LNCaP clone FGC (cell line): Measurements from ENCODE around the gene SETD7.

Experiments
- DNase-seq: peaks from one replicate; pipeline ENCODE4 v3.0.0-alpha.2; 2011; ENCODE audit warnings: low read depth
- H3K4me3 ChIP-seq: 2 replicates; pipeline ENCODE4 v1.5.1; 2011; ENCODE audit warnings: mild to moderate bottlenecking, low read depth, low read length, control low read depth
- TF ChIP-seq, protein P1 (sequence below): IDR thresholded peaks from 2 replicates; pipeline ENCODE4 v1.5.1; 2012; ENCODE audit warnings: mild to moderate bottlenecking; ENCODE audit not compliant: control insufficient read depth, insufficient read depth; ENCODE audit errors: extremely low read depth

SETD7 gene

DNA sequence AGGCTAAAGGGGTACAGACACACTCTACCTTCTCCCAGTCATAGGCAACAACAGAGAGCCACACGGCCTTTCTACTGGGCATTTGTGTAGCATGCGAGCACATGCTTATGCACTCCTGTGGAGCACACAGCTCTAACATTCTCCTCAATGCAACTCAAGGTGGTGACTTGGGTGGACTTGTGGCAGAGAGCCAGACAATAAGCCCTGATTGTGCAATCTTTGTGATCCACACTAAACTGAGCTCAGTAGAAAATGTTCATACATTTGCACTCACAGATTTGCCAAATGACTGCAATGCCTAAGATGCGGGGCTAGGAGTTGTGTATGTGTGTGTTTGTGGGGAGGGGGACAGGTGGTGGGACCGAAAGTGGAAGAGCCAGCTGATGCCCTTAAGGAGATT is 31.4 kb upstream of the SETD7 start:
- H3K4me3 ChIP-seq = no peak overlapping the region
- no peak for DNase-seq
- TF ChIP-seq, protein P1, sequence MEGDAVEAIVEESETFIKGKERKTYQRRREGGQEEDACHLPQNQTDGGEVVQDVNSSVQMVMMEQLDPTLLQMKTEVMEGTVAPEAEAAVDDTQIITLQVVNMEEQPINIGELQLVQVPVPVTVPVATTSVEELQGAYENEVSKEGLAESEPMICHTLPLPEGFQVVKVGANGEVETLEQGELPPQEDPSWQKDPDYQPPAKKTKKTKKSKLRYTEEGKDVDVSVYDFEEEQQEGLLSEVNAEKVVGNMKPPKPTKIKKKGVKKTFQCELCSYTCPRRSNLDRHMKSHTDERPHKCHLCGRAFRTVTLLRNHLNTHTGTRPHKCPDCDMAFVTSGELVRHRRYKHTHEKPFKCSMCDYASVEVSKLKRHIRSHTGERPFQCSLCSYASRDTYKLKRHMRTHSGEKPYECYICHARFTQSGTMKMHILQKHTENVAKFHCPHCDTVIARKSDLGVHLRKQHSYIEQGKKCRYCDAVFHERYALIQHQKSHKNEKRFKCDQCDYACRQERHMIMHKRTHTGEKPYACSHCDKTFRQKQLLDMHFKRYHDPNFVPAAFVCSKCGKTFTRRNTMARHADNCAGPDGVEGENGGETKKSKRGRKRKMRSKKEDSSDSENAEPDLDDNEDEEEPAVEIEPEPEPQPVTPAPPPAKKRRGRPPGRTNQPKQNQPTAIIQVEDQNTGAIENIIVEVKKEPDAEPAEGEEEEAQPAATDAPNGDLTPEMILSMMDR = no peak

DNA sequence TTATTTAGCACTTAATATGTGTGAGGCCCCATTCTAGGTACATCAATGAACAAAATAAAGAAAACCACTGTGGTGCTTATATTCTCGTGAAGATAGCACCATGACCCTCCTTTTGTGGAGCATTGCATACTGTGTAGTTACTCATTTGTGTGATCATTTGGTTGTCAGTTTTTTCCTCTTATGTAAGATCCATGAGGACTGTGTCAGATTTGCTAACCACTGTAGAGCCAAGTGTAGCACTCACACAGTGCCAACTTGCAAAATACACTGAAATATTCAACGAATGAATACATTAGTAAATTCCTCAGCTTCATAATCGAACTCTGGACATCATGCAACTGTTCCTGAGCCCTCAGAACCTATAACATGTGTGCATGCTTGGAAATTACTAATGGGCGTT is 29.5 kb upstream of the SETD7 start:
- no peak for DNase-seq
- no peak overlapping the region for H3K4me3 ChIP-seq
- TF ChIP-seq, protein P1 = no peak

DNA sequence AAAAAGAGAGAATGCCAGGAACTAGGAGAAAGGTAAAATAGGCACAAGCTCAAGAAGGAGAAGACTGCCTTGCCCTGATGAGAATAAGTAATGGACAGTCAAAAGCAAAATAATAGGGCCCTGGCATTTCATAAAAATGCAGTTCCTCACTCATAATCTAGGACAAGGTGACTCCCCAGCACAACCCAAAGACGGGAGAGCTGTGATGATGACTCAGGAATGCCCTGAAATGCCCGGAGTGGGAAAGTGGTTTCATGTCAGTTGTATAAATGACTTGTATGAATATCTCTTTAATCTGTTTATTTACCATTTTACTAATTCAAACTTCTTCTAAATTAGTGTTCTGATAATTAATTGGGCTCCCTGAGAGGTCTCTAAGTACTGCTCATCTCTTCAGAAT is 28.8 kb upstream of the SETD7 start:
- no peak for DNase-seq
- TF ChIP-seq, protein P1 = no peak
- H3K4me3 ChIP-seq = no peak overlapping the region

DNA sequence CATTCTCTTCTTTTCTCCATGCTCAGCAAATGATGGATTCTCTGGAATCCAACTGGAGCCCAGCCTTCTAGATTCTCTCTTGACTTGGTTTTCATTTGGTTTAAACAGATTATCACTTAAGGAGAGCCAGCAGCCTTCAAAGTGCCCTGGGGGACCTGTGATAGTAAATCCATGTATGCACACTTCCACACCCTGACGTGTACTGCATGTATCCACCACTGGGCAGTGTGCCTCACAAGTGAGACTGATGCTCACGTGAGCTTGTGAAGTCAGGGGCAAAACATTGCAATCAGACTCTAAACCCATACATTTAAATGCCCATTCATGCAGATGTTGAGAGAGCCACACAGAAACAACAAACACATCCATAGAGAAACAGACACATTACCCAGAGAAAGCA is 28.0 kb upstream of the SETD7 start:
- no peak for DNase-seq
- TF ChIP-seq, protein P1 = no peak

GRCh38 chr4:139582044-139582443 is 26.0 kb upstream of the SETD7 start:
- DNase-seq = no peak
- H3K4me3 ChIP-seq = no peak overlapping the region
- TF ChIP-seq, protein P1 = no peak

More for the DNA sequence above, 28.0 kb upstream of the SETD7 start:
- no peak overlapping the region for H3K4me3 ChIP-seq

- H3K4me3 ChIP-seq = no peak overlapping the region
- TF ChIP-seq, protein P1 = no peak
- no peak for DNase-seq
These were observed 25.1 kb upstream of the SETD7 start for GRCh38 chr4:139581096-139581495.

GRCh38 chr4:139576219-139576618 is 20.2 kb upstream of the SETD7 start:
- no peak for DNase-seq
- H3K4me3 ChIP-seq = no peak overlapping the region

More at GRCh38 chr4:139576219-139576618, 20.2 kb upstream of the SETD7 start:
- TF ChIP-seq, protein P1 = no peak
